ENCODE measurements around the gene DST. TPM values are rescaled to one million over a fixed set of nuclear protein-coding genes. Genes with fewer than 3 reads are reported as not detected.

The DST gene
- total and polyA plus RNA-seq, 2 of the 8 experiments (the other 6 are each of a cell fraction or from before 2014, with no cell fraction given) = 49.4 to 116 TPM

DNA sequence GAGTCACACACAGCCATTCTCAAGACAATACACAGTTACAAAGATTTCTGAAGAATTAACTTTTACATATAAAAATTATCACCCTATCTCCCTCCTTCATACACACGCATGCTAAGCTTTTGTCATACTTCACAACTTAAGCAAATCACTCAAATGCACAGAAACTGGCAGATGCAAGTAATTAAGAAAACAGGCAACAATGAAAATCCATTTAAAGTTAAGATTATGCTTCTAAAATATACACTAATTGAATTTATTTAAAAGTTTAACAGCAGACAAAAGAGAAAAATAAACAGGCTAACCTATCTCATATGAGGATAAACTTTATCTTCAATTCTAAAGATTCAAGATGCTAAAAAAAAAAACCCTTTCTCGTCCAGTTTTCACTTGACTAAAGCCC, 68.4 kb downstream of the DST start (continued):
- TF ChIP-seq CHD7 (IDR thresholded peaks at IDR 0.05; ENCODE audit: insufficient replicate concordance, low read length) = no peak
- no peak for TF ChIP-seq ASH2L (IDR thresholded peaks at IDR 0.05; ENCODE audit: low read length)
- no peak for TF ChIP-seq HDAC2 (IDR thresholded peaks at IDR 0.05; ENCODE audit: borderline replicate concordance in 1 of 2, low read depth in 2 of 2, low read length in 2 of 2)
- TF ChIP-seq CREB1 (IDR thresholded peaks at IDR 0.05) = no peak
- no peak for TF ChIP-seq CBX5 (IDR thresholded peaks at IDR 0.05; ENCODE audit: low read depth, low read length)
- TF ChIP-seq CHD1 (IDR thresholded peaks at IDR 0.05; ENCODE audit: low read depth, low read length) = no peak
- no peak for TF ChIP-seq CBX8 (IDR thresholded peaks at IDR 0.05; ENCODE audit: borderline replicate concordance, low read depth, low read length)
- TF ChIP-seq MAFK (IDR thresholded peaks at IDR 0.05; ENCODE audit: low read depth, low read length) = no peak
- TF ChIP-seq POU5F1 (IDR thresholded peaks at IDR 0.05; ENCODE audit: low read depth, low read length) = no peak
